Fibroblast of lung (primary cell): ENCODE results near the gene PICALM. TPM values are rescaled to one million over a fixed set of nuclear protein-coding genes. Genes with fewer than 3 reads are reported as not detected.

Experiments used
- DNase-seq, 2 donors: peaks; one replicate each; pipeline versions ENCODE4 v3.0.0 to v3.0.0-alpha.2; 2010; ENCODE audit warnings: low read depth in 2 of 2
- H2AFZ ChIP-seq: 2 replicates; pipeline ENCODE4 v1.5.1; 2012; ENCODE audit warnings: low read length, control low read depth, inconsistent platforms
- H3K27ac ChIP-seq: 2 replicates; pipeline ENCODE4 v1.5.1; 2011; ENCODE audit warnings: low read length, control low read depth; ENCODE audit not compliant: insufficient read depth
- H3K27me3 ChIP-seq: 2 replicates; pipeline ENCODE4 v1.5.1; 2011; ENCODE audit warnings: mild to moderate bottlenecking, low read length; ENCODE audit not compliant: control insufficient read depth, insufficient read depth
- H3K36me3 ChIP-seq: 2 replicates; pipeline ENCODE4 v1.5.1; 2011; ENCODE audit warnings: low read length; ENCODE audit not compliant: control insufficient read depth, insufficient read depth
- H3K4me1 ChIP-seq: 2 replicates; pipeline ENCODE4 v1.5.1; 2011; ENCODE audit warnings: low read length; ENCODE audit not compliant: control insufficient read depth, insufficient read depth; ENCODE audit errors: extremely low read depth
- H3K4me2 ChIP-seq: 2 replicates; pipeline ENCODE4 v1.5.1; 2011; ENCODE audit warnings: low read length, control low read depth; ENCODE audit not compliant: insufficient read depth; ENCODE audit errors: extremely low read depth
- H3K4me3 ChIP-seq, 4 experiments: fragments of 200-600 bp in 1 of 4; sonication (generic) in 1 of 4; replicated peaks in 1 of 4; 2 replicates each; pipeline ENCODE4 v1.5.1; 2011 to 2016; ENCODE audit warnings: low read length in 4 of 4, low read depth in 3 of 4, mild to moderate bottlenecking in 3 of 4, control low read depth in 2 of 4, inconsistent platforms in 1 of 4, mixed read lengths in 1 of 4; ENCODE audit not compliant: insufficient read depth in 1 of 4; ENCODE audit errors: control extremely low read depth in 1 of 4
- H3K79me2 ChIP-seq: 2 replicates; pipeline ENCODE4 v1.5.1; 2012; ENCODE audit warnings: mild to moderate bottlenecking, low read length, inconsistent platforms; ENCODE audit not compliant: control insufficient read depth, insufficient read depth
- H3K9ac ChIP-seq: 2 replicates; pipeline ENCODE4 v1.5.1; 2011; ENCODE audit warnings: mild to moderate bottlenecking, low read length, control low read depth; ENCODE audit not compliant: insufficient read depth
- H3K9me3 ChIP-seq: 2 replicates; pipeline ENCODE4 v1.5.1; 2012; ENCODE audit warnings: low read depth, low read length; ENCODE audit not compliant: control insufficient read depth, insufficient read depth
- H4K20me1 ChIP-seq: 2 replicates; pipeline ENCODE4 v1.5.1; 2011; ENCODE audit warnings: low read length; ENCODE audit not compliant: control insufficient read depth, insufficient read depth; ENCODE audit errors: extremely low read depth
- EZH2 ChIP-seq: IDR thresholded peaks from 2 replicates; pipeline ENCODE4 v1.5.1; 2012; ENCODE audit warnings: low read length, control low read depth, mild to moderate bottlenecking; ENCODE audit errors: missing control alignments
- polyA plus RNA-seq, 2 donors: library from polyadenylated mRNA; depleted of rRNA in 1 of 2; stranded (reverse) in 1 of 2; unstranded in 1 of 2; fragments of >200 nt; gene quantifications; 2 replicates each; pipeline ENCODE4 v1.2.1, GENCODE V29; 2011 to 2012; ENCODE audit warnings: missing spikeins in 1 of 2
- total RNA-seq: library from RNA; depleted of rRNA; stranded (reverse); fragments of >200 nt; gene quantifications from 2 replicates; pipeline ENCODE4 v1.2.1, GENCODE V29; 2014
- TF ChIP-seq, protein P1 (sequence below), 2 donors: IDR thresholded peaks in 1 of 2; conservative IDR thresholded peaks in 1 of 2; 1 replicate in 1 of 2; 2 replicates in 1 of 2; pipeline ENCODE4 v1.5.1; 2011 to 2012; ENCODE audit warnings: low read length in 2 of 2, control low read depth in 1 of 2, inconsistent platforms in 1 of 2, low read depth in 1 of 2, mild to moderate bottlenecking in 1 of 2

PICALM gene
- total and polyA plus RNA-seq, 2 donors (not counting 1 experiment from before 2014, with no cell fraction given) = 291 to 322 TPM

DNA sequence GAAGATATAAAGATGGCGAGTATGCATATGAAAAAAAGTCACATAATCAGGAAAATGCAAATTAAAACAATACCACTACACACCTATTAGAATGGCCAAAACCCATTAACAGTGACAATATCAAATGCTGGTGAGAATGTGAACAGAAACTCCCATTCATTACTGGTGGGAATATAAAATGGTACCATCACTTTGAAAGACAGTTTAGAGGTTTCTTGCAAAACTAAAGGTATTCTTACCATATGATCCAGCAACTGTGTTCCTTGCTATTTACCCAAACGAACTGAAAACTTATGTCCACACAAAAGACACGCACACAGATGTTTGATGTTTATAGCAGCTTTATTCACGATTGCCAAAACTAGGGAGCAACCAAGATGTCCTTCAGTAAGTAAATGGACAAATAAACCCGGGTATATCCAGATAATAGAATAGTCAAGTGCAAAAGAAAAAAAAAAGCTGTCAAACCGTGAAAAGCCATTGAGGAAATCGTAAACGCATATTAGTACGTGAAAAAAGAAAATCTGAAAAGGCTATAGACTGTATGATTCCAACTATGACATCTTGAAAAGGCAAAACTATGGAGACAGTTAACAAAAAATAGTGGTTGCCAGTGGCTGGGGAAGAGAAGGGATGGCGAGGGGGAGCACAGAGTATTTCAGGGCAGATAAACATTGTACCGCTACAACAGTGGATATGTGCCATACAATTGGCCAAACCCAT, 7.2 kb downstream of the PICALM start:
- Histone ChIP-seq H3K9ac (no peak overlapping the region), H4K20me1 (peaks cover 12% of the 10 kb centered on the region)

DNA sequence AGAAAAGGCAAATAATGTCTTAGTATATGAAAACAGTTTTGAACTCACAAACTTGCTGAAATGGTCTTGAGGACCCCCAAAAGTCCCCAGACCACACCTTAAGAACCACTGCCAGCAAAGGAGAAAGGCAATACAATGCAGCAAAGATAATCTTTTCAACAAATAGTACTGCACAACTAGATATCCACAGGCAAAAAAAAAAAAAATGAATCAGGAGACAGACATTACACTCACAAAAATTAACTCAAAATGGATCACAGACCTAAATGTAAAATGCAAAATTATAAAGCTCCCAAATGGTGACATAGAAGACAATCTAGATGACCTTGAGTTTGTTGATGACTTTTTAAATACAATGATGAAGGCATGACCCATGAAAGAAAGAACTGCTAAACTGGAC, 8.3 kb downstream of the PICALM start:
- H3K4me2 ChIP-seq = no peak overlapping the region
- peaks cover 12% of the 10 kb centered on the region for H4K20me1 ChIP-seq
- no peaks in the 10 kb centered on the region for H3K36me3 ChIP-seq
- no peak overlapping the region for H3K27ac ChIP-seq
- H3K27me3 ChIP-seq = no peaks in the 10 kb centered on the region
- H3K79me2 ChIP-seq = peaks cover 100% of the 10 kb centered on the region
- no peak overlapping the region for H3K4me3 ChIP-seq
- no peak for TF ChIP-seq EZH2
- TF ChIP-seq, protein P1, sequence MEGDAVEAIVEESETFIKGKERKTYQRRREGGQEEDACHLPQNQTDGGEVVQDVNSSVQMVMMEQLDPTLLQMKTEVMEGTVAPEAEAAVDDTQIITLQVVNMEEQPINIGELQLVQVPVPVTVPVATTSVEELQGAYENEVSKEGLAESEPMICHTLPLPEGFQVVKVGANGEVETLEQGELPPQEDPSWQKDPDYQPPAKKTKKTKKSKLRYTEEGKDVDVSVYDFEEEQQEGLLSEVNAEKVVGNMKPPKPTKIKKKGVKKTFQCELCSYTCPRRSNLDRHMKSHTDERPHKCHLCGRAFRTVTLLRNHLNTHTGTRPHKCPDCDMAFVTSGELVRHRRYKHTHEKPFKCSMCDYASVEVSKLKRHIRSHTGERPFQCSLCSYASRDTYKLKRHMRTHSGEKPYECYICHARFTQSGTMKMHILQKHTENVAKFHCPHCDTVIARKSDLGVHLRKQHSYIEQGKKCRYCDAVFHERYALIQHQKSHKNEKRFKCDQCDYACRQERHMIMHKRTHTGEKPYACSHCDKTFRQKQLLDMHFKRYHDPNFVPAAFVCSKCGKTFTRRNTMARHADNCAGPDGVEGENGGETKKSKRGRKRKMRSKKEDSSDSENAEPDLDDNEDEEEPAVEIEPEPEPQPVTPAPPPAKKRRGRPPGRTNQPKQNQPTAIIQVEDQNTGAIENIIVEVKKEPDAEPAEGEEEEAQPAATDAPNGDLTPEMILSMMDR (conservative IDR thresholded peaks at IDR 0.05 in 1 of 2, IDR thresholded peaks at IDR 0.05 in 1 of 2; ENCODE audit: low read depth in 1 of 2, low read length in 2 of 2) = no peak
- no peak overlapping the region for H3K9ac ChIP-seq
- no peak overlapping the region for H2AFZ ChIP-seq
- no peaks in the 10 kb centered on the region for H3K9me3 ChIP-seq
- no peak for DNase-seq
- H3K4me1 ChIP-seq = peaks cover 9% of the 10 kb centered on the region

More for the DNA sequence above, 7.2 kb downstream of the PICALM start:
- no peak overlapping the region for H2AFZ ChIP-seq
- no peak overlapping the region for H3K4me3 ChIP-seq
- peak overlapping the region; percentile 50 for H3K4me2 ChIP-seq
- peaks cover 100% of the 10 kb centered on the region for H3K79me2 ChIP-seq
- no peak for DNase-seq
- no peaks in the 10 kb centered on the region for H3K9me3 ChIP-seq
- H3K27ac ChIP-seq = no peak overlapping the region
- H3K4me1 ChIP-seq = peaks cover 9% of the 10 kb centered on the region
- no peak for TF ChIP-seq EZH2
- TF ChIP-seq, protein P1 (conservative IDR thresholded peaks at IDR 0.05 in 1 of 2, IDR thresholded peaks at IDR 0.05 in 1 of 2; ENCODE audit: low read depth in 1 of 2, low read length in 2 of 2) = no peak
- no peaks in the 10 kb centered on the region for H3K27me3 ChIP-seq
- no peaks in the 10 kb centered on the region for H3K36me3 ChIP-seq

DNA sequence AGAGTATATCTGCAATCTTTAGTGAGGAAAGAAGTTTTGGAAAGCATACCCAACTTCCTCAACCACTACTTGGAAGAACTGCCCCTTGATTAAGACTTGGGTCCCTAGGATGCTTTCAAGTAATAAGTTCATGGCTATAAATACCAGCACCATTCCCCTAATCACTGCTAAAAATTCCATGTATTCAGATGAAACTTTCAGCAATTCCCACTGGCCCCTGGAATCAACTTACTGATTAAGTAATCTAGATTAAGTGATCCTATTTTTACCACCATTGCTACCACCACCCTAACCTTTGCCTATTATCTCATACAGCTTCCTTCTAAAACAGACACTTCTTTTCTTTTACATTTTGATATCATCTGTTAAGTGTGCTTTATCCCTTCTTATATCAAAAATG, 10.5 kb downstream of the PICALM start:
- DNase-seq = peak in 1 of 2 donors; percentile 14

More for the DNA sequence above, 10.5 kb downstream of the PICALM start:
- Histone ChIP-seq H3K27me3 (no peaks in the 10 kb centered on the region), H3K36me3 (no peaks in the 10 kb centered on the region), H4K20me1 (peaks cover 11% of the 10 kb centered on the region), H3K4me1 (peaks cover 4% of the 10 kb centered on the region), H3K9me3 (no peaks in the 10 kb centered on the region), H2AFZ (no peak overlapping the region), H3K9ac (no peak overlapping the region), H3K27ac (no peak overlapping the region), H3K4me2 (no peak overlapping the region), H3K79me2 (peaks cover 100% of the 10 kb centered on the region), H3K4me3 (no peak overlapping the region)
- no peak for TF ChIP-seq EZH2
- TF ChIP-seq, protein P1 (conservative IDR thresholded peaks at IDR 0.05 in 1 of 2, IDR thresholded peaks at IDR 0.05 in 1 of 2; ENCODE audit: low read depth in 1 of 2, low read length in 2 of 2) = no peak
